Transverse colon (tissue), 4 donors: ENCODE data around the gene SPG11.

Experiments
- CTCF ChIP-seq, 5 experiments: fragments of 200-600 bp in 3 of 5; fragments of 450-650 bp in 2 of 5; sonication (generic) in 3 of 5; IDR thresholded peaks; 1 replicate in 2 of 5; 2 replicates in 3 of 5; pipeline ENCODE4 v1.5.1; 2016 to 2017; ENCODE audit warnings: antibody characterized with exemption in 5 of 5, inconsistent platforms in 3 of 5, mild to moderate bottlenecking in 2 of 5, moderate library complexity in 1 of 5
- POLR2AphosphoS5 ChIP-seq, 3 donors: sonication (generic); formaldehyde crosslinking; IDR thresholded peaks; one replicate each; pipeline ENCODE4 v1.6.1; 2016; ENCODE audit warnings: antibody characterized with exemption in 3 of 3

GRCh38 chr15:44519537-44519936 is 143.9 kb downstream of the SPG11 start:
- TF ChIP-seq CTCF (IDR thresholded peaks at IDR 0.05) (no peak), POLR2AphosphoS5 (IDR thresholded peaks at IDR 0.05) (no peak)
